HepG2 (cell line): ENCODE results near the gene KRT27. TPM values are rescaled to one million over a fixed set of nuclear protein-coding genes. Genes with fewer than 3 reads are reported as not detected.

Experiments used
- ATAC-seq: fragments of 200-7000 bp; cut with Tn5 transposase; 3 replicates; pipeline ENCODE4 v1.9.1; 2020; ENCODE audit warnings: mild to moderate bottlenecking, moderate library complexity
- BruUV-seq: library from RNA; stranded (reverse); fragments of 400-500 nt; replicated peaks from 2 replicates; lab custom pipeline; 2021; lab: Mats Ljungman, UMichigan
- CTCF ChIA-PET: fragments of 300-600 bp; formaldehyde crosslinking; extraction: SDS; loops from one replicate; lab custom pipeline; 2021; ENCODE audit warnings: low total read pairs, inconsistent platforms, low intra/inter-chr PET ratio; lab: Yijun Ruan, JAX
- POLR2A ChIA-PET: fragments of 350-600 bp; sonication (Branson Sonifier 250); formaldehyde crosslinking; loops from one replicate; lab custom pipeline; 2020; ENCODE audit warnings: antibody characterized with exemption, inconsistent platforms; lab: Yijun Ruan, JAX
- DNase-seq: peaks from one replicate; pipeline ENCODE4 v3.0.0-alpha.2; 2015; ENCODE audit warnings: low spot score
- FAIRE-seq: peaks from 3 replicates; lab custom pipeline; 2011; peaks lifted over from hg19 to GRCh38; lab: Jason Lieb, UNC
- H2AFZ ChIP-seq: one replicate; pipeline ENCODE4 v1.6.1; 2011; ENCODE audit warnings: low read length, inconsistent platforms
- H3K27ac ChIP-seq: fragments of 300-600 bp; 3 replicates; pipeline ENCODE4 v1.8.0; 2011; ENCODE audit warnings: mixed run types, mild to moderate bottlenecking, mixed read lengths, low read length, inconsistent platforms; ENCODE audit not compliant: insufficient read depth; ENCODE audit errors: extremely low read length
- H3K27me3 ChIP-seq, 2 experiments: fragments of 200-600 bp in 1 of 2; 2 replicates in 1 of 2; 3 replicates in 1 of 2; pipeline versions ENCODE4 v1.6.0 to v1.8.0; 2011; ENCODE audit warnings: low read length in 2 of 2, mild to moderate bottlenecking in 2 of 2, moderate library complexity in 2 of 2, inconsistent platforms in 1 of 2; ENCODE audit not compliant: insufficient read depth in 2 of 2, control insufficient read depth in 1 of 2
- H3K36me3 ChIP-seq, 2 experiments: fragments of 200-600 bp in 1 of 2; replicated peaks in 1 of 2; 2 replicates in 1 of 2; 3 replicates in 1 of 2; pipeline versions ENCODE4 v1.5.1 to v1.8.0; 2011; ENCODE audit warnings: low read length in 2 of 2, inconsistent platforms in 1 of 2; ENCODE audit not compliant: insufficient read depth in 2 of 2, control insufficient read depth in 1 of 2
- H3K4me1 ChIP-seq: 2 replicates; pipeline ENCODE4 v1.5.1; 2012; ENCODE audit warnings: low read length, inconsistent platforms; ENCODE audit not compliant: insufficient read depth
- H3K4me2 ChIP-seq: 2 replicates; pipeline ENCODE4 v1.6.0; 2011; ENCODE audit warnings: low read depth, low read length, inconsistent platforms
- H3K4me3 ChIP-seq, 3 experiments: fragments of 200-600 bp in 1 of 3; sonication (generic), shearing (Covaris generic) in 1 of 3; replicated peaks in 1 of 3; 2 replicates each; pipeline ENCODE4 v1.5.1; 2011 to 2016; ENCODE audit warnings: low read length in 3 of 3, inconsistent platforms in 2 of 3, low read depth in 2 of 3, mild to moderate bottlenecking in 2 of 3, control low read depth in 1 of 3, mixed read lengths in 1 of 3; ENCODE audit not compliant: insufficient read depth in 1 of 3
- H3K79me2 ChIP-seq: one replicate; pipeline ENCODE4 v1.6.1; 2011; ENCODE audit warnings: low read length, inconsistent platforms; ENCODE audit not compliant: insufficient read depth
- H3K9ac ChIP-seq: 2 replicates; pipeline ENCODE4 v1.6.0; 2011; ENCODE audit warnings: mild to moderate bottlenecking, low read depth, low read length, inconsistent platforms; ENCODE audit not compliant: insufficient read depth
- H3K9me3 ChIP-seq: 2 replicates; pipeline ENCODE4 v1.5.1; 2012; ENCODE audit warnings: mild to moderate bottlenecking, low read length
- H4K20me1 ChIP-seq: 2 replicates; pipeline ENCODE4 v1.6.0; 2011; ENCODE audit warnings: inconsistent platforms, mild to moderate bottlenecking, low read length, moderate library complexity; ENCODE audit not compliant: insufficient read depth
- CTCF ChIP-seq: sonication (generic); formaldehyde crosslinking; IDR thresholded peaks from 2 replicates; pipeline ENCODE4 v1.5.0; 2020; ENCODE audit warnings: mild to moderate bottlenecking, missing genetic modification reagents, moderate library complexity
- KLF16 ChIP-seq, 2 experiments: sonication (generic) in 1 of 2; formaldehyde crosslinking in 1 of 2; IDR thresholded peaks; 2 replicates each; pipeline versions ENCODE4 v1.6.1 to v1.8.0; 2016 to 2023; ENCODE audit warnings: missing genetic modification reagents in 2 of 2, missing compliant biosample characterization in 1 of 2
- PCBP2 ChIP-seq: fragments of 200-400 bp; formaldehyde crosslinking; optimal IDR thresholded peaks from 2 replicates; pipeline ENCODE3; 2018; ENCODE audit warnings: low read length, low read depth; ENCODE audit not compliant: poor library complexity, severe bottlenecking
- RARG ChIP-seq: sonication (generic); formaldehyde crosslinking; IDR thresholded peaks from 2 replicates; pipeline ENCODE4 v1.4.0; 2020; ENCODE audit warnings: low read depth, mild to moderate bottlenecking, missing genetic modification reagents
- SMYD3 ChIP-seq: sonication (generic); formaldehyde crosslinking; IDR thresholded peaks from 2 replicates; pipeline ENCODE4 v1.8.1; 2023; ENCODE audit warnings: mild to moderate bottlenecking, missing genetic modification reagents
- THAP7 ChIP-seq: sonication (generic); formaldehyde crosslinking; IDR thresholded peaks from 2 replicates; pipeline ENCODE4 v1.8.1; 2023; ENCODE audit warnings: mild to moderate bottlenecking, missing genetic modification reagents
- TRIM24 ChIP-seq: sonication (generic); formaldehyde crosslinking; IDR thresholded peaks from 2 replicates; pipeline ENCODE4 v1.8.0; 2022; ENCODE audit warnings: mild to moderate bottlenecking, missing genetic modification reagents
- ZKSCAN8 ChIP-seq: IDR thresholded peaks from 2 replicates; pipeline ENCODE4 v1.6.1; 2016; ENCODE audit warnings: borderline replicate concordance, missing genetic modification reagents, missing compliant biosample characterization
- ZMYM2 ChIP-seq: sonication (generic); formaldehyde crosslinking; IDR thresholded peaks from 2 replicates; pipeline ENCODE4 v1.8.0; 2022; ENCODE audit warnings: mild to moderate bottlenecking, missing genetic modification reagents
- ZNF10 ChIP-seq: sonication (generic); formaldehyde crosslinking; IDR thresholded peaks from 2 replicates; pipeline ENCODE4 v1.4.0; 2020; ENCODE audit warnings: mild to moderate bottlenecking, low read depth, missing genetic modification reagents, borderline replicate concordance
- ZNF136 ChIP-seq: sonication (generic); formaldehyde crosslinking; IDR thresholded peaks from 2 replicates; pipeline ENCODE4 v1.8.1; 2022; ENCODE audit warnings: low read depth, mild to moderate bottlenecking, moderate library complexity, missing genetic modification reagents
- ZNF329 ChIP-seq: sonication (generic); formaldehyde crosslinking; IDR thresholded peaks from 2 replicates; pipeline ENCODE4 v1.9.0; 2021; ENCODE audit warnings: low read depth, mild to moderate bottlenecking, missing genetic modification reagents
- ZNF367 ChIP-seq: sonication (generic); formaldehyde crosslinking; IDR thresholded peaks from 2 replicates; pipeline ENCODE4 v1.4.0; 2020; ENCODE audit warnings: missing genetic modification reagents, borderline replicate concordance
- ZNF619 ChIP-seq: sonication (generic); formaldehyde crosslinking; IDR thresholded peaks from 2 replicates; pipeline ENCODE4 v1.4.0; 2020; ENCODE audit warnings: mild to moderate bottlenecking, missing genetic modification reagents
- ZNF878 ChIP-seq: sonication (generic); formaldehyde crosslinking; IDR thresholded peaks from 2 replicates; pipeline ENCODE4 v1.8.1; 2023; ENCODE audit warnings: mild to moderate bottlenecking, missing genetic modification reagents, moderate library complexity
- WGBS: methylation state at CpG from one replicate; pipeline ENCODE4 v1.1.6; 2017; ENCODE audit warnings: low lambda C conversion rate; 5-methylcytosine and 5-hydroxymethylcytosine counted together
- in situ Hi-C: cut with HindIII; loops from 2 replicates; pipeline ENCODE4 v1.10.0; 2017; ENCODE audit warnings: low pct_unique_long_range_greater_than_20kb; ENCODE audit not compliant: extremely low pct_ligation_motif_present
- intact Hi-C: fragments of 100-400 bp; cut with micrococcal nuclease; formaldehyde crosslinking; loops from one replicate; pipeline ENCODE4 v1.10.0; 2022; ENCODE audit not compliant: unreplicated experiment
- polyA plus RNA-seq, 8 experiments: library from polyadenylated mRNA; depleted of rRNA in 3 of 8; stranded (reverse) in 7 of 8; unstranded in 1 of 8; fragments of >200 nt; fragmentation: Illumina TruSeq in 4 of 8; extraction: Trizol in 4 of 8; gene quantifications; 2 replicates each; pipeline versions ENCODE4 v1.2.1 to v1.2.3, GENCODE V29; 2011 to 2016; ENCODE audit warnings: low read depth in 4 of 8, missing spikeins in 1 of 8, mixed read lengths in 1 of 8; ENCODE audit not compliant: insufficient read depth in 1 of 8
- total RNA-seq, 5 experiments: library from RNA; depleted of rRNA; stranded (reverse); fragments of >200 nt; fragmentation: Illumina TruSeq; extraction: Trizol; gene quantifications; 2 replicates each; pipeline ENCODE4 v1.2.3, GENCODE V29; 2016; ENCODE audit warnings: low read depth in 1 of 5

The KRT27 gene
- total and polyA plus RNA-seq, 2 of the 13 experiments (the other 11 are each of a cell fraction or from before 2014, with no cell fraction given): not detected

GRCh38 chr17:40813804-40814203 lies 31.5 kb upstream of the KRT27 start:
- no TSS peak for BruUV-seq
- Histone ChIP-seq H3K9me3 (no peaks in the 10 kb centered on the region), H3K4me2 (no peak overlapping the region), H3K9ac (no peak overlapping the region), H3K79me2 (peaks cover 8% of the 10 kb centered on the region), H3K4me1 (peaks cover 20% of the 10 kb centered on the region), H3K27me3 (no peaks in the 10 kb centered on the region; a peak in 2 of 5 replicates), H3K4me3 (no peak overlapping the region), H3K27ac (no peak overlapping the region), H4K20me1 (no peaks in the 10 kb centered on the region), H3K36me3 (peaks cover 4 to 7% of the 10 kb centered on the region in 2 experiments; a peak in 3 of 5 replicates), H2AFZ (no peak overlapping the region)
- no peak for TF ChIP-seq KLF16 (CRISPR knock-in tag; IDR thresholded peaks at IDR 0.05)
- no peak for TF ChIP-seq ZNF367 (CRISPR knock-in tag)
- TF ChIP-seq SMYD3 (CRISPR knock-in tag): no peak
- no peak for TF ChIP-seq CTCF
- TF ChIP-seq ZNF10 (CRISPR knock-in tag): no peak
- TF ChIP-seq TRIM24: no peak
- TF ChIP-seq ZNF329 (CRISPR knock-in tag): no peak
- no peak for TF ChIP-seq PCBP2
- no peak for TF ChIP-seq THAP7 (CRISPR knock-in tag)
- no peak for TF ChIP-seq ZMYM2 (CRISPR knock-in tag)
- no peak for TF ChIP-seq ZNF136 (CRISPR knock-in tag)
- no peak for TF ChIP-seq ZNF619 (CRISPR knock-in tag)
- no peak for TF ChIP-seq ZKSCAN8
- no peak for TF ChIP-seq RARG
- no peak for TF ChIP-seq ZNF878 (CRISPR knock-in tag)
- ATAC-seq (no peak), DNase-seq (no peak), FAIRE-seq (no peak)
- CTCF ChIA-PET: no interaction called here
- POLR2A ChIA-PET: no interaction called here
- in situ Hi-C loops (no loop called here), intact Hi-C loops (no loop called here)
- 28% methylated on average over 4 of the region's 4 CpGs for WGBS
